GM13977 (cell line): ENCODE data around the gene RECK.

Source experiments
- DNase-seq: peaks from one replicate; pipeline ENCODE4 v3.0.0; 2012; ENCODE audit warnings: low spot score
- in situ Hi-C: fragments of 300-500 bp; cut with MboI; formaldehyde crosslinking; loops from one replicate; pipeline ENCODE4 v1.12.0; 2022; ENCODE audit warnings: low sequenced_read_pairs, low pct_unique_long_range_greater_than_20kb, mixed read lengths, inconsistent platforms; ENCODE audit not compliant: unreplicated experiment
- TF ChIP-seq, protein P1 (sequence below): IDR thresholded peaks from 2 replicates; pipeline ENCODE4 v1.5.1; 2012; ENCODE audit warnings: mild to moderate bottlenecking, control low read depth; ENCODE audit not compliant: insufficient read depth; ENCODE audit errors: extremely low read depth, missing control alignments

Gene RECK

DNA sequence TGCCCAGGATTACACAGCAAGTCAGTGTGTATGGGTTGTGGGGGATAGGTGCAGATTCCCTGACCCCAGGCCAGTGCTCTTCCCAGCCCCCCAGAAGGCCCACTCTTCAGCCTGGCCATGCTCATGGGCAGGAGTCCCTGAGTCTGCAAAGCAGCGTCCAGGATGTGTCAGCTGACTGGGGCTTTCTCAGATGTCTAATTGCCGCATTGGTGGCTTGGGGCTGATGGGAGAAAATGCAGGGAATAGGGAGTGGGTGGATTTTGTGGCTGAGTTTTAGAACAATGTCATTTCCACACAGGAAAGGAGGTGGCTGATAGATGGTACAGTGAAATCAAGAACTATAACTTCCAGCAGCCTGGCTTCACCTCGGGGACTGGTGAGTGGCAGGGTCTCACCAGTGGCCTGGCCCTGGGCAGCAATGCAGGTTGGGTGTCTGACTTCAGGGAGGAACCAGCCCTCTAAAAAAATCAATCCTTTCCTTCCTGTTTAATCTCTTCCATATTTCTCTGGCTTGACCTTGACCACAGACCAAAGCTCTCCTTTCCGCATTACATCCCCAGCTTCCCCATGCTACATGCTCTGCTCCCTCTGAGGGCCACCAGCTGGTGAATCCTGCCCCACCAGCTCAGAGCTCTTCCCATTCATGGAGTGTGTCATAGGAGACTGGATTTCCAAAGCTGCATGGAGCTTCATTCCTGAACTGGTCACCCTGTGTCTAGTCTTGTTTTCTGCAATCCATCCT, 114.0 kb downstream of the RECK start:
- no peak for DNase-seq
- TF ChIP-seq, protein P1, sequence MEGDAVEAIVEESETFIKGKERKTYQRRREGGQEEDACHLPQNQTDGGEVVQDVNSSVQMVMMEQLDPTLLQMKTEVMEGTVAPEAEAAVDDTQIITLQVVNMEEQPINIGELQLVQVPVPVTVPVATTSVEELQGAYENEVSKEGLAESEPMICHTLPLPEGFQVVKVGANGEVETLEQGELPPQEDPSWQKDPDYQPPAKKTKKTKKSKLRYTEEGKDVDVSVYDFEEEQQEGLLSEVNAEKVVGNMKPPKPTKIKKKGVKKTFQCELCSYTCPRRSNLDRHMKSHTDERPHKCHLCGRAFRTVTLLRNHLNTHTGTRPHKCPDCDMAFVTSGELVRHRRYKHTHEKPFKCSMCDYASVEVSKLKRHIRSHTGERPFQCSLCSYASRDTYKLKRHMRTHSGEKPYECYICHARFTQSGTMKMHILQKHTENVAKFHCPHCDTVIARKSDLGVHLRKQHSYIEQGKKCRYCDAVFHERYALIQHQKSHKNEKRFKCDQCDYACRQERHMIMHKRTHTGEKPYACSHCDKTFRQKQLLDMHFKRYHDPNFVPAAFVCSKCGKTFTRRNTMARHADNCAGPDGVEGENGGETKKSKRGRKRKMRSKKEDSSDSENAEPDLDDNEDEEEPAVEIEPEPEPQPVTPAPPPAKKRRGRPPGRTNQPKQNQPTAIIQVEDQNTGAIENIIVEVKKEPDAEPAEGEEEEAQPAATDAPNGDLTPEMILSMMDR: no peak
- in situ Hi-C loops: no loop called here

DNA sequence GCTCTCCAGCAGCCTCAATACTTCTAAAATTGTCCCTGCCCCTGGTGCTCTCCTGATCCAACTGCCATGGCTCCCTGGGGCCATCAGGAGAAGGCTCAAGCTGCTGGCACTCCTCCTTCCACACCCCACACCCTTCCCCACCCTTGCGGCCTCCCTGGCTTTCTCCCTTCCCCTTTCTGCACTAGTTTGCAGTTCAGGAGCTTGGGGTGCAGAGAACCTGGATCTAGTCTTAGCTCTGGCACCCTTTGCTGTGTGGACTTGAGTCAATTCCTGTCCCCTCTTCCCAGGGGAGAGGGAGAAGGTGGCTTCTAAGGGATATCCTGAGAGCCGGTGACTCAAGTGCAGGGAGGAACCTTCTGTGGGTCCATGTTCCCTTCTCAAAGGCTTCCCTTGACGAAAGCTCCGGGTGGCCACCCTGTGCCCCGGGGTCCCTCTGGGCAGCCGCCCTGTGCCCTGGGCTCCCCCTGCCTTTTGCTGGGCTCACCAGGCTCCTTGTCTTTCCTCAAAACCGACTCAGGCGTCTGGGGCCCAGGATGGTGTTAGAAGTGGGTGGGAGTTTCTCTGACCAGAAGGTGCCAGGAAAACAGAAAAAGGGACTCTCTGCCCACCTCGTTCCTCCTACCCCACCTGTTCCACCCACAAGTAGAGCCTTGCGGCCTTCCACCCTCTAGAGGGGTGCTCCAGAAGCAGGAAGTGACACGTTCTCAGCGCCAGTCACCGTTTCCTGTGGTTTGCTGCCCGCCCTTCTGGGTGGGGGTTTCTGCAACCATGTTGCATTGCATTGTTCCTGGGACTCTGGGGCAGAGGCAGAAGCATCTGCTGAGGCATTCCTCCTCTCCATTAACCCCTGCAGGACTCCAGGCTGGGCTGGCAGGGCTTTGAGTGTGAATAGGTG, 114.8 kb downstream of the RECK start:
- in situ Hi-C loops: no loop called here
- TF ChIP-seq, protein P1: no peak
- peak; percentile 72 for DNase-seq

DNA sequence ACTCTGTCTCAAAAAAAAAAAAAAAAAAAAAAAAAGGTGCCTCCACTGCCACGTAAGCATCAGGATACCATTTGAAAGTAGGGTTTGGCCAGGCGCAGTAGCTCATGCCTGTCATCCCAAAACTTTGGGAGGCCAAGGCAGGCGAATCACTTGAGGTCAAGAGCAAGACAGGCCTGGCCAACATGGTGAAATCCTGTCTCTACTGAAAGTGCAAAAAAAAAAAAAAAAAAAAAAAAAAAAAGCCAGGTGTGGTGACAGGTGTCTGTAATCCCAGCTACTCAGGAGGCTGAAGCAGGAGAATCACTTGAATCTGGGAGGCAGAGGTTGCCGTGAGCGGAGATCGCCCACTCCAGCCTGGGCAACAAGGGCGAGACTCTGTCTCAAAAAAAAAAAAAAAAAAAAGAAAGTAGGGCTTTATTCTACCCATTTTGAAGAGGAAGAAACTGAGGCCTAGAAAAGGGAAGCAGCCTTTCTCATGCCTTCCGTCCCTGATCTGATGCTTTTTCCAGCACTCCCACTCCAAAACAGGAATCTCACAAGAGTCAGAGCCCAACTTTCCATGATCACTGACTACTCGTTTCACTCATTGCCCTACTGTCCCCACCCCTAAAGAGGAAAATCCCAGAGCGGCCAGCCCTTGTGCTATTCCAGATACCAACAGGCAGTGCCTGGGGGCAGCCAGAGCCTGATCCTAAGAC, 116.2 kb downstream of the RECK start:
- no peak for DNase-seq
- in situ Hi-C loops: no loop called here
- TF ChIP-seq, protein P1: no peak

DNA sequence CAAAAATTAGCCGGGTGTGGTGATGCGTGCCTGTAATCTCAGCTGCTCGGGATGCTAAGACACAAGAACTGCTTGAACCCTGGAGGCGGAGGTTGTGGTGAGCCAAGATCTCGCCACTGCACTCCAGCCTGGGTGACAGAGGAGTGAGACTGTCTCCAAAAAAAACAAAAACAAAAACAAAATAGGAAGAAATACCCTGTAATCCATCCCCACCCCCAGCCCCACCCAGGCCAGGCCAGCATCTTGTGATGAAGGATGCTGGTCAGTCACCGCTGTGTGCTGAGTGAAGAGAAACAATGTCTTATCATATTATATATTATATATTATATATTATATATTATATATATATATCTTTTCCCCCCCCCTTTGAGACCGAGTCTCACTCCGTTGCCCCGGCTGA, 117.0 kb downstream of the RECK start:
- in situ Hi-C loops: no loop called here
- no peak for DNase-seq
- TF ChIP-seq, protein P1: no peak

DNA sequence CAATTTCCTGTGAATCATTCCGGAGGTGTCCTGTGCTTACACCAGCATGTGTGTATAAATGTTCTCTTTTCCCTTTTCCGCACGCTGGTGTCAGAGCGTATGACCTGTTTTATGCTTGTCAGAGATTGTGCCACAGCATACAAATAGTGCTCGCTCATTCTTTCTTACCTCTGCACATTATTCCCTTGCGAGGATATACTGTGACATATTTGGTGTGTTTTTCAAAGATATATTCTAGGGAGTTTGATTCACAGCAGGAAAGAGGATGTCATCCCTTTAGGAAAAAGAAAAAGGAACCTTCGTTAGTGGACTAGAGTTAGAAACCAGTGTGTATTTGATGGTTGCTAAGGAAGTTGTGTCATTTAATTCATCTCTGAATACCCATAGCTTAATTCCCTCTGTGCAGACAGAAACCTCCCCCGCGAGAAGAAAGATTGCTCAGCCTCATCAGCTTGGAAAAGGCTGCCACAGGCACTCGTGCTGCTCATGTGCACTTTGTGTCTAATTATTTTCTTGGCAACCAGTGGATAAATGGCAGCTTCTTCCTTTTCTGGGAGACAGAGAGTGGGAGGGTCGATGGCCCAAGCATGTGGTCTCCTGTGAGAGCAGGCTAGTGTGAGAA, 117.7 kb downstream of the RECK start:
- DNase-seq: no peak
- in situ Hi-C loops: no loop called here
- TF ChIP-seq, protein P1: no peak

DNA sequence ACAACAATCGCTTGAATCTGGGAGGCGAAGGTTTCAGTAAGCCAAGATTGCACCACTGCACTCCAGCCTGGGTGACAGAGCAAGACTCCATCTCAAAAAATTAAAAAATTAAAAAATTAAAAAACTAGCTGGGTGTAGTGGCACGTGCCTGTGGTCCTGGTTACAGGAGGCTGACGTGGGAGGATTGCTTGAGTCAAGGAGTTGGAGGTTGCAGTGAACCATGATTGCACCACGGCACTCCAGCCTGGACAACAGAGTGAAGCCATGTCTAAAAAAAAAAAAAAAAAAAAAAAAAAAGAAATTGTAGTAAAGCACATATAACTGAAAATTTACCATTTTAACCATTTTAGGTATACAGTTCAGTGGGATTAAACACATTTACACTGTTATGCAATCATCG, 119.4 kb downstream of the RECK start:
- no peak for DNase-seq
- TF ChIP-seq, protein P1: no peak
- in situ Hi-C loops: no loop called here
